Mammary epithelial cell (primary cell): Measurements from ENCODE around the gene UBE2L5.

Experiments
- EZH2 ChIP-seq: IDR thresholded peaks from 2 replicates; pipeline ENCODE4 v1.6.1; 2012; ENCODE audit warnings: low read length, inconsistent platforms, borderline replicate concordance
- TF ChIP-seq, protein P1 (sequence below), 2 donors: IDR thresholded peaks in 1 of 2; conservative IDR thresholded peaks in 1 of 2; 2 replicates each; pipeline ENCODE4 v1.5.1; 2011 to 2012; ENCODE audit warnings: inconsistent platforms in 2 of 2, low read length in 2 of 2, mild to moderate bottlenecking in 2 of 2, control low read depth in 1 of 2, low read depth in 1 of 2; ENCODE audit not compliant: insufficient read depth in 1 of 2; ENCODE audit errors: extremely low read depth in 1 of 2

DNA sequence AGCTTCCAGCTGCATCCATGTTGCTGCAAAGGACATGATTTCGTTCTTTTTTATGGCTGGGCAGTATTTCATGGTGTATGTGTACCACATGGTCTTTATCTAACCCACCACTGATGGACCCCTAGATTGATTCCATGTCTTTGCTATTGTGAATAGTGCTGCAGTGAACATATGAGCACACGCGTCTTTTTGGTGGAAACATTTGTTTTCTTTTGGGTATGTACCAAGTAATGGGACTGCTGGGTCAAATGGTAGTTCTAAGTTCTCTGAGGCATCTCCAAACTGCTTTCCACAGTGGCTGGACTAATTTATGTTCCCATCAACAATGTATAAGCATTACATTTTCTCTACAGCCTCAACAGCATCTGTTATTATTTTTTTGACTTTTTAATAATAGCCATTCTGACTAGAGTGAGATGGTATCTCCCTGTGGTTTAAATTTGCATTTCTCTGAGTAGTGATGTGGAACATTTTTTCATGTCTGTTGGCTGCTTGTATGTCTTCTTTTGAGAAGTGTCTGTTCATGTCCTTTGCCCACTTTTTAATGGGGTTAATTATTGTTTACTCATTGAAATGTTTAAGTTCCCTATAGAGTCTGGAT is 6.8 kb upstream of the UBE2L5 start:
- TF ChIP-seq, protein P1, sequence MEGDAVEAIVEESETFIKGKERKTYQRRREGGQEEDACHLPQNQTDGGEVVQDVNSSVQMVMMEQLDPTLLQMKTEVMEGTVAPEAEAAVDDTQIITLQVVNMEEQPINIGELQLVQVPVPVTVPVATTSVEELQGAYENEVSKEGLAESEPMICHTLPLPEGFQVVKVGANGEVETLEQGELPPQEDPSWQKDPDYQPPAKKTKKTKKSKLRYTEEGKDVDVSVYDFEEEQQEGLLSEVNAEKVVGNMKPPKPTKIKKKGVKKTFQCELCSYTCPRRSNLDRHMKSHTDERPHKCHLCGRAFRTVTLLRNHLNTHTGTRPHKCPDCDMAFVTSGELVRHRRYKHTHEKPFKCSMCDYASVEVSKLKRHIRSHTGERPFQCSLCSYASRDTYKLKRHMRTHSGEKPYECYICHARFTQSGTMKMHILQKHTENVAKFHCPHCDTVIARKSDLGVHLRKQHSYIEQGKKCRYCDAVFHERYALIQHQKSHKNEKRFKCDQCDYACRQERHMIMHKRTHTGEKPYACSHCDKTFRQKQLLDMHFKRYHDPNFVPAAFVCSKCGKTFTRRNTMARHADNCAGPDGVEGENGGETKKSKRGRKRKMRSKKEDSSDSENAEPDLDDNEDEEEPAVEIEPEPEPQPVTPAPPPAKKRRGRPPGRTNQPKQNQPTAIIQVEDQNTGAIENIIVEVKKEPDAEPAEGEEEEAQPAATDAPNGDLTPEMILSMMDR (conservative IDR thresholded peaks at IDR 0.05 in 1 of 2, IDR thresholded peaks at IDR 0.05 in 1 of 2; ENCODE audit: extremely low read depth in 1 of 2, insufficient read depth in 1 of 2, low read depth in 1 of 2, low read length in 2 of 2), result no peak
- TF ChIP-seq EZH2, result no peak
